Neutrophil (primary cell): ENCODE results near the gene CFAP57.

ENCODE experiments used
- H3K27ac ChIP-seq: fragments of 200-600 bp; sonication (generic); 2 replicates; pipeline ENCODE4 v1.5.1; 2016; ENCODE audit warnings: mild to moderate bottlenecking, moderate library complexity
- H3K27me3 ChIP-seq: fragments of 200-600 bp; sonication (generic); 2 replicates; pipeline ENCODE4 v1.6.0; 2016; ENCODE audit warnings: mild to moderate bottlenecking
- H3K36me3 ChIP-seq: fragments of 200-600 bp; sonication (generic); 2 replicates; pipeline ENCODE4 v1.5.1; 2017
- H3K4me1 ChIP-seq, 2 experiments: fragments of 200-600 bp in 1 of 2; sonication (generic) in 1 of 2; 1 replicate in 1 of 2; 2 replicates in 1 of 2; pipeline versions ENCODE4 v1.5.1 to v1.6.1; 2013 to 2016; ENCODE audit warnings: low read depth in 1 of 2, low read length in 1 of 2, mild to moderate bottlenecking in 1 of 2, moderate library complexity in 1 of 2; ENCODE audit not compliant: control insufficient read depth in 1 of 2, insufficient read depth in 1 of 2
- H3K4me3 ChIP-seq, 2 experiments: fragments of 200-600 bp in 1 of 2; sonication (generic) in 1 of 2; 1 replicate in 1 of 2; 2 replicates in 1 of 2; pipeline ENCODE4 v1.5.1; 2013 to 2016; ENCODE audit warnings: low read depth in 1 of 2, low read length in 1 of 2, mild to moderate bottlenecking in 1 of 2, moderate library complexity in 1 of 2
- H3K9me3 ChIP-seq: fragments of 200-600 bp; sonication (generic); 2 replicates; pipeline ENCODE4 v1.5.1; 2016
- CTCF ChIP-seq: fragments of 200-600 bp; sonication (generic); IDR thresholded peaks from 2 replicates; pipeline ENCODE4 v1.5.1; 2016; ENCODE audit warnings: antibody characterized with exemption

Gene CFAP57

GRCh38 chr1:43235040-43235439, 62.9 kb downstream of the CFAP57 start:
- Histone ChIP-seq H3K4me1 (no peaks in the 10 kb centered on the region), H3K27me3 (no peaks in the 10 kb centered on the region), H3K36me3 (no peaks in the 10 kb centered on the region), H3K4me3 (no peak overlapping the region), H3K9me3 (no peaks in the 10 kb centered on the region), H3K27ac (no peak overlapping the region)
- no peak for TF ChIP-seq CTCF

- no peak for TF ChIP-seq CTCF
- no peak overlapping the region for H3K27ac ChIP-seq
- no peaks in the 10 kb centered on the region for H3K9me3 ChIP-seq
- H3K36me3 ChIP-seq = no peaks in the 10 kb centered on the region
- no peak overlapping the region for H3K4me3 ChIP-seq
- no peaks in the 10 kb centered on the region for H3K27me3 ChIP-seq
- no peaks in the 10 kb centered on the region for H3K4me1 ChIP-seq
These were observed 63.5 kb downstream of the CFAP57 start for GRCh38 chr1:43235451-43236121.

DNA sequence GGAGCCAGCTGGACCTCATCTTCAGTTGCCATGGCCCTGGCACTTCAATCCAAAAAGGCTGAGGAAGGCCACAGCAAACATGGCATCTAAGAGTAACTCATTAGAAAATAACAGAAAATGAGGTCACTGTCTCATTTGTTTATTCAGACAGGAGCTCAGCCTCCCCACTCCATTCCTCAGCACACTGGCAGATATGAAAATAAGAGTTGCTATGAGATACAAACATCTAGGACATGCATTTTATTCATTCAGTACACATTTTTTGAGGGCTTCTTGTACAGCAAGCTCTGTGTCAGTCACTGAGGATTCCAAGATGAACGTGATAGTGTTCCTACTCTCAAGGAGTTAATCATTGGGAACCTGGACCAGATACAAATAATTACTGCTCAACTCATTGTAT, 65.0 kb downstream of the CFAP57 start:
- no peaks in the 10 kb centered on the region for H3K36me3 ChIP-seq
- no peaks in the 10 kb centered on the region for H3K9me3 ChIP-seq
- no peaks in the 10 kb centered on the region for H3K4me1 ChIP-seq
- TF ChIP-seq CTCF = no peak
- H3K27me3 ChIP-seq = no peaks in the 10 kb centered on the region
- no peak overlapping the region for H3K4me3 ChIP-seq
- H3K27ac ChIP-seq = no peak overlapping the region

- Histone ChIP-seq H3K27me3 (no peaks in the 10 kb centered on the region), H3K9me3 (no peaks in the 10 kb centered on the region), H3K27ac (no peak overlapping the region), H3K4me1 (no peaks in the 10 kb centered on the region), H3K4me3 (no peak overlapping the region), H3K36me3 (no peaks in the 10 kb centered on the region)
- TF ChIP-seq CTCF = no peak
These were observed 66.0 kb downstream of the CFAP57 start for GRCh38 chr1:43238085-43238484.

GRCh38 chr1:43238991-43239469, 66.9 kb downstream of the CFAP57 start:
- Histone ChIP-seq H3K9me3 (no peaks in the 10 kb centered on the region), H3K4me3 (no peak overlapping the region), H3K27ac (no peak overlapping the region), H3K36me3 (no peaks in the 10 kb centered on the region), H3K4me1 (no peaks in the 10 kb centered on the region), H3K27me3 (no peaks in the 10 kb centered on the region)
- TF ChIP-seq CTCF = no peak
